Right forelimb (tissue), 1 donor: ENCODE measurements around the gene LIM2.
A peak's percentile ranks its signal among the peaks of the same experiment; 100 is the strongest.

Experiments used
- DNase-seq: peaks from one replicate; pipeline ENCODE4 v3.0.0-alpha.2; 2018

The LIM2 gene

DNA sequence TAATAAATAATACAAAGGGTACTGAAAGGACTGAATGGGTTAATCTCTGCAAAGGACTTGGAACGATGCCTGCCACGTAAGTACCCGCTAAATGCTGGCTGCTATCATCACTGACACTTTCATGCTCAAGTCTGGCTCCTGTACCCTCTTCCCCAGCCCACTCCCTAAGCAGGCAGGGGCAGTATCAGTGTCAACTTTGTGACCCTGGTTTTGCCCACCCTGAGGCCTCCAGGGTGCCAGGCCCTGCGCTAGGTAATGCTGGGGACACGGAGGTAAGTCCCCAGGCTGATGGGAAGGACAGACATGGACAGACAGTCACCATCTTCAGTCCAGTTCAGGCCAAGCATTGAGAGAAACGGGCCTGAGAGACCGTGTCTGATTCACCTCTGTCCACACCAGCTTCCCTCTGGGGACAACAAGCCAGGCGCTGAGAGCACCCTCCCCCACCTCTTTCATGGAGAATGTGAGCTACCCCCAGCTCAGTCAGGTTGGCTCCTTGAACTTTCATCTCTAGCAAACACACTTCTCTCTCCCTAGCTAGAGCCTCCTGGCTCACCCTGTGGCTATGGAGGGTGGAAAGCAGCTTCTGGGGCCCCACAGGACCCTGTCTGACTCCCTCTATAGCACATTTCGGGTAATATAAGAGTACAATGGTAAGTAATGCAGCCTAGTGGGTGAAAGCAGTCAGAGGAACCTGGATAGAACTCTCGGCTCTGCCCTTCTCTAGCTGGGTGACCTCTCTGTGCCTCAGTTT is 22.4 kb downstream of the LIM2 start:
- no peak for DNase-seq

GRCh38 chr19:51364200-51365106 is 23.3 kb downstream of the LIM2 start:
- no peak for DNase-seq

- no peak for DNase-seq
Observed at GRCh38 chr19:51361239-51361638, 26.5 kb downstream of the LIM2 start.

GRCh38 chr19:51359294-51359693 is 28.5 kb downstream of the LIM2 start:
- DNase-seq: no peak

GRCh38 chr19:51357952-51358351 is 29.8 kb downstream of the LIM2 start:
- no peak for DNase-seq

GRCh38 chr19:51356159-51356801 is 31.5 kb downstream of the LIM2 start:
- no peak for DNase-seq

DNA sequence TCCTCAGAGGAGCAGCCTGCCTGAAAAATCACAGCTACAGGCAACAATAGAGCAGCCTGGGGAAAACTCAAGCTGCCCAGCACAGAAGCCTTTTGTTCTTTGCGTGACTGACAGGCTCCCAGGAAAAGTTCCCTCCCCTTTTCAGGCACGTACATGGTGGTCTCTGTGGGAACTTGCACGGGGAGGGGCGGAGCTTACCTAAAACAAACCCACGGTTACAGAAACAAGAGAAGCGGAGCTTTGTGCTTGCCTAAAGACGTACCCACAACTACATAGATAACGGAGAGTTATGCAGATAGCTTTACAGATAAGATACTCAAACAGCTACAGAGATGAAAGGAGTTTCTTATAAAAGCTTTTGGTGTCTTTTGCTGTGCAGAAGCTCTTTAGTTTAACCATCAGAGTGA is 33.0 kb downstream of the LIM2 start:
- DNase-seq: no peak

GRCh38 chr19:51354103-51354741 is 33.6 kb downstream of the LIM2 start:
- DNase-seq: no peak

DNA sequence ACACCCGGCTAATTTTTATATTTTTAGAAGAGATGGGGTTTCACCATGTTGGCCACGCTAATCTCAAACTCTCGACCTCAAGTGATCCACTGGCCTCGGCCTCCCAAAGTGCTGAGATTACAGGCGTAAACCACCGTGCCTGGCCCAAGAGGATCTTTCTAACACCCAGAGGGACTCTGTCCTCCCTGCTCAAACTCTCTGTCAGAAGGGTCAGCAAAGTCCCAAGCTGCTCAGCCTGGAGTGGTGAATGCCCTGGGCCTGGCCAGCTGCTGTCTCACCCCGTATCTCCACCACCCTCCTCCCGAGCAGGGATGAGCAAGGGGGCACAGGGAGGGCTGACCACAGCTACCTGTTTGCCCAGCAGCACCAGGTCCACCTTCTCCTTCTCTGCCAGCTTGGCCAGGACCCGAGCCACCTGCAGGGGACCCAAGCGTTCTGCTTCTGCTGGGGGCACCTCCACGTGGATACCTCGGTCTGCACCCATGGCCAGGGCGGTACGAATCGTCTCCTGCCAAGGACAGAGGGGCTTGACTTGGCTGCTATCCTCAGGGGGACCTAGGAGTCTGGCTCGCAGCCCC is 34.9 kb downstream of the LIM2 start:
- DNase-seq: no peak

GRCh38 chr19:51351266-51351990 is 36.3 kb downstream of the LIM2 start:
- no peak for DNase-seq

DNA sequence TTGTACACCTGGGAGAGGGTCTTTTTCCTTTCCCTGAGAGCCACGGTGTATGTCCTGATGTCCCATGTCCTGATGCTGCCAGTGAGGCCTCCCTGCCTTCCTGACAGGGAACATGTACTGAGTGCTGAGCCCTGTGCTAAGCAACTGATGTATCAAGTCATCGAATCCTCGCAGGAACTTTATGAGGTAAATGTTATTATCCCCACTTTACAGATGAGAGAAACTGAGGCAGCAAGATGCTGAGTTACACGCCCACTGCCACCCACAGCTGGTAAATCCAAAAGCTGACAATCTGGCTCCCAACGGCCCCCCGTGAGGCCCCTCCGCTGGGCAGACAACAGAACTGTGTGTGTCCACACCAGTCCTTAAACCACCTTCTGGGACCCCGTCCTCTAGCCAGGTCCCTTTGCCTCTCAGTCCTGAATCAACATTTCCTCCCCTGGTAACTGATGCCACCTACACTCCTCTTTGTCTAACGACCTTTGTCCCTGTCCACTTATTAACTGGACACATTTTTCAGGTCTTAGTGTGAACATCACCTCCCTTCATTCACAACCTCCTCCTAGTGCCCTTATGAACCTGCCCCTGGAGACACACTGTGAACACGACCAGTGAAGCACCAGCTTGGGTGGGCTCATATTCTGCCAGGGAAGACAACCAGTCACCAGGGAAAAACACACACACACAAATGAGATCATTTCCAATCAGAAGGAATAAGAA is 40.4 kb downstream of the LIM2 start:
- DNase-seq: no peak

DNA sequence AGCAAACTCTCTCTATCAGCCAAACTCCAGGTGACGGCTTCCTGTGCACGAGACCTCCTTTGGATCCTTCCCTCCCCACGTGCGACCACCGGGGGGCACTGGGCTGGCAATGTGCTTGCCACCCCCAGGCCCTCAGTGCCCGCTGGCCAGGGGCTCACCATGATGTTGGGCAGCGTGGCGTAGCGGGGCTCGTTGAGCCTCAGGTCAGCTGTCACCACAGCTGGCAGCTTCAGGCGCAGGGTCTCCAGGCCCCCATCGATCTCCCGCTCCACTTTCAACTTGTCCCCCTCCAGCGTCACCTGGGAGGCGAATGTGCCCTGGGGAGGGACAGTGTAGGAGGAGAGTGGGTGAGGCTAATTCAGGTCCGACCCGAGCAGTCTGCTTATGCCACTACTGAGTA is 41.0 kb downstream of the LIM2 start:
- no peak for DNase-seq

DNA sequence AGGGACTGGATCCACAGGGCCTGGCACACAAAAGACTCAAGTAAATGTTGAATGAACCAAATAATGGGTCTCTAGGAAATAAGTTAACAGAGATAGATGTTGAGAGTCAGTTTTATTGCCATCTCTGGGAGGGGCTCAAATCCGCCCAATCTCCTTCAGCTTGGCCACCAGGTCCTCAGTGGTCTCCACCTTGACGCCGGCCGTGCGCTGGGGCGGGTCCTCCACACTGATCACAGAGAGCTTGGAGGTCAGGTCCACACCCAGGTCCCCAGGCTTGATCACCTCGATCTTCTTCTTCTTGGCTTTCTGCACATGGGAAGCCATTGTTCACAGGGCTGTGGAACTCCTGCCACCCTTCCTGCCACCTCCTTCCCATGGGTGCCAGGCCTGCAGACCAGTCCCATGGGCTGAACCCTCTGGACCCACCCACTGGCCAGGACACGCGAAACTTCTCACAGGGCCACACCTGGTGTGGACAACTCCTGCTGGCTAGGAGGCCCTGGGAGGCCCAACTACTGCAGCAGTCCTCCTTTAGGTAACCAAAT is 42.6 kb downstream of the LIM2 start:
- no peak for DNase-seq

- DNase-seq: no peak
Observed at GRCh38 chr19:51342631-51343569, 44.9 kb downstream of the LIM2 start.

- DNase-seq: no peak
Observed at GRCh38 chr19:51341976-51342580, 45.7 kb downstream of the LIM2 start, which contains the start of gene VSIG10L. TSS of gene VSIG10L (minus strand) at chr19:51342139. CDS start at chr19:51342124, 15 bp downstream.

- DNase-seq: no peak
Observed at GRCh38 chr19:51341066-51341465, 46.7 kb downstream of the LIM2 start.

DNA sequence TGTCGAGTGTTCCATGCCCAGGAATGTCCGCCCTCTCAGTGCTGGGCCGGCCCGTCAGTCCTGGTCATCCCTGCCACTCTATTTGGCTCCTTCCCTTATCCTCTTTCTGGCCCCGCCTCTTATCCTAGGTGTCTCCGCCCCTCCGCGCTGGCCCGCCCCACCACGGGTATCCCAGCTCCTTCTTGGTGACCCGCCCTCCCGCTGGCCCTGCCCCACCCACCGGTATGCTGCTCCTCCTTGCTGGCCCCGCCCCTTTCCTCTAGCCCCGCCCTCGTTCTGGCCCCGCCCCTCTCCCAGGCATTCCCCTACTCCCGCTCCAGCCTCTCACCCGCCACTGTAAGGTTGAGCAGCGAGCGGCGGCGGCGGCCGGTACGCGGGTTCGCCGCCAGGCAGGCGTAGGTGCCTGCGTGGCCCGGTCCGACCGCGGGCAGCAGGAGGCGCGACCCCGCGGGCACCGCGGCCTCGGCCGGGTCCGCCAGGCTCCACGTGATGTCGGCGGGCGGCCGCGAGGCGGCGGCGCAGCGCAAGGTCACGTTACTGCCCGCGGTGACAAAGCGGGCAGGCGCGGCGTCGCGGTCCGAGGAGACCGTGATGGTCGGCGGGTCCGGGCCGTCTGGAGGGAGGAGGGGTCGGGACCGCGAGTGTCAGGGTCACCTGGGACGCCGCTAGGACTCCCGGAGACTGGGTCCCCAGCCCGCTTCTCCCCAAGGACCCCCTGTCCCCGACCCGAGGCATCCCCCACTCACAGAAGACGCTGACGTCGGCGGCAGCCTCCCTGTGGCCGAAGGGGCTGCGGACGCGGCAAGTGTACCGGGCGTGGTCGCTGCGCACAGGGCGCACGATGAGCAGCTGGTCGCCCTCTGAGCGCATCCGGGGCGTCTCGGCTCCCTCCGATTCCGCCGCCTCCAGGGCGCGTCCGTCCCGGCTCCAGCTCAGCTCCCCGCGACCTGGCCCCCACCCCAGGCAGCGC is 47.8 kb downstream of the LIM2 start:
- DNase-seq: peak; percentile 96

DNA sequence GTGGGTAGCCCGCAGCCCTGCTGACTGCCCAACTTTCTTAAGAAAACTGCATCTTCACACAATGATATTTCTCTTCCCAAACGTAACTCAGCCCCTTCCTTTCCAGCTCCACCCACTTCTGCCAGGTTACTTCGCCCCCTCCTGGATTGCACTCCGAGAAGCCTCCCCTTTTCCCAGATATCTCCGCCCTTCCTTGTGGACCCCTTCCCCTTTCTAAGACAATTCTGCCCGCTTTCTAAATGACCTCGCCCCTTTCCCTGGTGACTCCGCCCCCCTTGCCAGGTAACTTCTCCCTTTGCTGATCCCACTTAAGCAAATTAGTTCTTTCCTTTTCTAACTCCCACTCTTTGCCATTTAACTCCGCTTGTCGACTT is 48.5 kb downstream of the LIM2 start:
- no peak for DNase-seq
